Stimulated activated CD4-positive, alpha-beta T cell treated with anti-CD3 and anti-CD28 coated beads, Interleukin-4, amount 100 ng/mL, for 4 hours (primary cell): ENCODE results near the gene GAS6.

ENCODE experiments used
- DNase-seq, 2 experiments: peaks; one replicate each; pipeline ENCODE4 v3.0.0-alpha.2; 2020

GAS6 gene

DNA sequence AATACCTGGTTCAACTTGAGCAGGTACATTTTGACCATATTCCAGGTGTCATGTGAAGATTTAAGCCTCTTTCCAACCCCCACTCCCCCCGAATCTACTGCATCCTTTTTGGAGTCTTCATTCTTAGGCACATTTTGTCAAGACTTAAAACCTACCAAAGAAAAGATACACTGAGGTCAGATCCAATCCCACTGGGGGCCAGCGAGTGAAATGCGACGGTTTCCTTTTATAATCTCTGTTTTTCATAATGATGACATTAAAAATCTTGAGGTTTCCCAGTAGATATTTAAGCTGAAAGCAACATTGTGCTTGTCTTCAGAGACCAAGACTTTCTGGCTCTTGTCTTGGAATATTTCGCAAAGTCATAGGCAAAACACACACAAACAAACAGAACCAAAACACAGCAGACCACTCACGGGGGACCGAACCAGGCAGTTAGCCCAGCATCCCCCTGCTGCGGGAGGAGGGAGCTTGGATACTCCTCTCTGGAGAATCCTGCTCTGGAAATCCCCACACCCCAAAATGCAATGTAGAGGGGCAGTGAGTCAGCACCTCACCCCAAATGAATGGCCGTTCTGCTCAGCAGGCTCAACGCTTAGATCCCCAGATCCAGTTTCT is 506 bp upstream of the GAS6 start:
- no peak for DNase-seq

DNA sequence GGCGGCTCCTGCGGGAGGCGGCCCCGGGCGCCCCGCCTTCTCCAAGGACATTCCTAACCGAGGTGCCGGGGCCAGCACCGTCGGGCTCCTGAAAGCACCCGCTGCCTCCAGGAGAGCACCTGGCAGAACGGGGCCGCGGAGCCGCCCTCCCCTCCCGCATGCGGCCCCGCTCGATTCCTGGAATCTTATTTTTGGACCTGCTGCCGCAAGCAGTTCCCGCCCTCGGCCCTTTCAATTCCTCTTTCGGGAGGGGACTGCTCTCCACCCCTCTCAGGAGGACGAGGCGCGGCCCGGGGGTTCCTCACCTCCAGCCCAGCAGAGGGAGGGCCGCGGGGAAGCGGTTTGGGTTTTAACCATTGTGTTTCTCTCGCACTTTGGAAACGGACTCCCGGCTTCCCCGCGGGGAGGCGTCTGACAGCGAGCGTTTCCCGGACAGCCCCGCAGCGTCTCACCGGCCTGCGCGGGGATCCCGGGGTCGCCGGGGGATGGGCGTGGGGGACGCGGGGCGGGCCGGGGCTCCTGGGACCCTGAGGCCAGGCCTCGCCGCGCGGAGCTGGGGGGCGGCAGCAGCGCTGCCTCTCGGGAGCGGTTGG is 849 bp downstream of the GAS6 start:
- DNase-seq = no peak

DNA sequence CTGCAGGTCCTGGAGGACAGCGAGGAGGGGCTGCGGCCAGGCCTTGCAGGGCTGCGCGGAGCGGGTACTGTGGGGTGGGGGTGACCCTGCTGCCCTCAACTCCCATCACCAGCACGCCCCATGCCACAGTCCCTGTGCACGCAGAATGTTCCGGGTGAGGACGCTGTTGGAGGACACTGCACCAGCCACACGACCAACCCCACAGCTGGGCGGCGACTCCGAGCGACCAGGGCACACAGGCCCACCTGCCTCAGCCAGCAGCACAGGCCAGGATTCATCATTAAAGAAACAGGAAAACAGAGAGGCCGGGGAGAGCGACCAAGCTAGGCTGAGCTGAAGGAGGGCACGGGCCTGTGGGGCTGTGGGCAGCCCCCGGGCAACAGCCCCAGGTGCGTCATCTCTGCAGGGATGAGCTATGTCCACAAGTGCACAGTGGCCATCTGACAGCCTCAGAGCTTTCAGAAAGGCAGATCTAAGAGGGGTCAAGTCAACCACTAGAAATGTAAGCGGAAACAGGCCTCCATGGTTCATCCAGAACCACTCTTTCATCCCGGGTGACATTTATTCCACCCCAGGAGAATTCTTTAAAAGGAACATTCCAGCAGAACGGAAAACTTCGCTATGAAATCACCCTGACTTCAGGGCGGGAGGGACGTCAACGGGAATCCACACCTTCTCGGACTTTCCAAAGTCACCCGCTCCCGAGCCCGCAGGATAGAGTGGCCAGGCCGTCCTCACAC is 1.5 kb downstream of the GAS6 start:
- DNase-seq = no peak

DNA sequence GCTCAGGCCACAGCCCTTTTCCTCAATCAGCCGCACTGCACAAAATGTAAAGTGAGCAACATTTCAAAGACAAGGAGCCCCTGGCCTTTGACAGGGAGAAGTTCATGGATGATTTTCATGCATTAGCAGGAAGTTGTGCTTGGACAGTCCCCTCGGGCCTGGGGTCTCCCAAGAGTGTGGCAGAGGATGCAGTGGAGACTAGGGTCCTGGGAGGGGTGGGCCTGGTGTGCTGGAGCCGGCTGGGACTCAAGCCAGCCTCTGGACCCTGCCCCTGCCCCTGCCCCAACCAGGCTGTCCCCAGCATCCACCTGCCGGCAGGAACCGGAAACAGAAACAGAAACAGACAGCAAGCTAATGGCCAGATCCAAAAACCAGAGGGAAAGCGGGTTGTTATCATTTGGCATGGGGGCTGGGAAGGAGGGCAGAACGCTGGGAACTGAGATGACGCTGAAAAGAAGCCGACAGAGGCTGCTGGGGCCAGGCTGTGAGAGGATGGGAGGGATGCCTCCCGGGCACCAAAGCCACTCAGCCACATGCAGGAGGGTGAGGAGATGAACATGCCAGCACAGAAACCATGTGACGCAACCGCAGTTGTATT is 2.3 kb downstream of the GAS6 start:
- no peak for DNase-seq

DNA sequence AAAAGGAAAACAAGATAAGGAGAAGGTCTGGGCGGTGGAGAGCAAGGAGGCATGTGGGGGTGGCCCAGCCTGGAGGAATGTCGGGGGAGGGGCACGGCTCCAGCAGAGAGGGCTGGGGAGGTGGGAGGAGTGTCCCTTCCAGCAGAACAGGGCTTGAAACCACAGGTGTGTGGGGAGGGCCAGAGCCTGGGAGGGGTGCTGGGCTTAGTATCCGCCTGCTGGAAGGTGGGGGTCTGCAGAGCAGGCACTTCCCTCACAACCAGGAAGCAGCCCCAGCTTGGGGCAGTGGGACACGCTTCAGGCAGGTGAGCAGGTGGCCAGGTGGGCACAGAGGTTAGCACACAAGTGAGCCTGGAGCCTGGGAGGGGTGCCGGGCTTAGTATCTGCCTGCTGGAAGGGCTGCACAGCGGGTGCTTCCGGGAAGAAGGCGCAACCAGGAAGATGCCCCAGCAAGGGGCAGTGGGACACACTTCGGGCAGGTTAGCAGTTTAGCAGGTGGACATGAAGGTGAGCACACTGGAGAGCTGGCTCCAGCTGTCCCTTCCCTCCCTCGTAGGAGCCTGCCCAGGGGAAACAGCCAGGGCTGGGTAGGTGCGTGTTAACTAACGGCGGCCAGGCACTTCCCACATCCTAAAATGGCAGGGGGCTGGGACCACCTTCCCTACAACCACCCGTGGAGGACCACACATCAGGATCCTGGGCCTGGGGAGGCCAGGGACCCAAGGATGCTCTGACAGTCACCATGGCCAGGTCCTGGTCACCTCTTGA is 3.0 kb downstream of the GAS6 start:
- no peak for DNase-seq

DNA sequence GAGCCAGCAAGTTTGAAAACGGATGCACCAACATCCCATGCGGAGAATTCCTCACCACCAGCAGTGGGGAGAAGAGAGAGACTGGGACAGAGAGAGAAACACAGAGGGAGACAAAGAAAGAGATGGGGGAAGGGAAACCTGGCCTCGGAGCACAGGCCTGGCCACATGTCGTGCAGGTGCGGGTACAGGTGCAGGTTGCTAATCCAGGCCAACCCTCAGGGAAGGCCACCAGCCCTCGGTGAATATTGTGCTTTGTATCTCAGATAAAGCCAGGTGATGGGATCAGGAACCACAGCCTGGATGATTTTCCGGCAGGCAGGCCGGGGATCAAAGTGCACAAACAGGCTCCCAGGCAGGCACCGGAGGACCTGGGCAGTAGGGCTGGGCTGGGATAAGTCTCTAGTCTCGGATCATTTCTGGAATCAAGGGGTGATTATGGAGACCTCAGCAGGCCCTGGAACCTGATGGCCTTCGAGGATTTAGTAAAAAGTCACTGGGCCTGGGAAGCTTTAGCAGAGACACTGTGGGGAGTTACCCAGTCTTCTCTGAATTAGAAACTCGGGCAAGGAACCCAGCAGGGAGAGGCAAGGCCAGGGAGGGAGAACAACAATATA is 3.7 kb downstream of the GAS6 start:
- DNase-seq = no peak

DNA sequence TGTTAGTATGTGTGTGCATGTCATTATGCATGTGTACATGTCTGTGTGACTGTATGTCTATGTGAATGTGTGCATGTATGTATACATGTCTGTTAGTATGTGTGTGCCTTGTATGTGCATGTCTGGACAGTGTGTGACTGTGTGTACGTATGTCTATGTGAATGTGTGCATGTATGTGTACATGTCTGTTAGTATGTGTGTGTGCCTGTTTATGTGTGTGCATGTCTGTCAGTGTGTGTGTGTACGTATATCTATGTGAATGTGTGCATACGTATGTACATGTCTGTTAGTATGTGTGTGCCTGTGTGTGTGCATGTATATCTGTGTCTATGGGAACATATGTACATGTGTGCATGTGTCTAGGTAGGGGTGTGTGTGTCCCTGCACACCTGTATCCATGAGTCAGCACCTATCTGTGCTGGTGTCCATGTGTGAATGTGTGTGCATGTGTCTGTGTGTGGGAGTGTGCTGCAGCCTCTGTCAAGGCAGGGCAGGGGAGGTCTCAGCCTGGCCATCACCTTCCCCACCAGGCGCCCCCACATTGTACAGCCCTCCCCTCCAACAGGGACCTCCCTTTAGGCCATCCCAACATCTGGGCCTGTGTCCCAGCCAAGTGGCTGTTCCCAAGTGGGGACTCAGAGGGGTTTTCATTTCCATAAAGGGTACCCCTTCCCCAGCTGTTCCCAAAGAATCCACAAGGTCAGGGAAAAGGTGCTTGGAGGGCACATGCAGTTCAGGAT is 4.4 kb downstream of the GAS6 start:
- DNase-seq = no peak

DNA sequence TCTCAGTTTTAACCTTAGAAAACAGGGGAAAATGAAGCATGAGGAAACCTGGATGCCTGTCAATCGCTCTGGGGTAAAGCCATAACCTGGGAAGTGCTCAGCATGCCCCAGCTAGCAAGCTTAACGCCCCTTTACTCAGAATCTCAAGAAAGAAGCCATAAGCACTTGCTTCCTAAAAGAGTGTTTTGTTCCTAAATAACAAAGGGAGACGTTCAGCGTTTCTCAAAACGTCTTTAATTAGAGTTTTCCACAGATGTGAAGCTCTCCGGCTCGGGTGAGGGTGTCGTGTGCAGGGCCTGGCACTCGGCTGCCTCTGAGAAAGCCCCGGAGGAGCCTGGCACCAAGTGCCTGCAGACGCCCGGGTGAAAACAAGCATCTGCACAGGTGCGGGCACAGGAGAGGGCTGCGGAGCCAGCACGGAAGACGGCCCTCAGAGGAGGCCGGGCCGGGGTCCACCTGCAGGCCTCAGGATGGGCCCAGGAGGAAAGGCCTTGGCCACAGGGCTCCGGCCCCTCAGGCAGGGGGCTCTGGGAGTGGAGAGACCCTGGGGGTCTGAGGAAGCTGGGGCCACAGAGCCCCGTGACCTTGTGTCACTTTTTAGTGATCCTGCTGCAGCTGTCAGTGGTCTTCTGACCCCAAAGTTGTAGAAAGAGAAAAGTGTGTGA is 6.2 kb downstream of the GAS6 start:
- no peak for DNase-seq

DNA sequence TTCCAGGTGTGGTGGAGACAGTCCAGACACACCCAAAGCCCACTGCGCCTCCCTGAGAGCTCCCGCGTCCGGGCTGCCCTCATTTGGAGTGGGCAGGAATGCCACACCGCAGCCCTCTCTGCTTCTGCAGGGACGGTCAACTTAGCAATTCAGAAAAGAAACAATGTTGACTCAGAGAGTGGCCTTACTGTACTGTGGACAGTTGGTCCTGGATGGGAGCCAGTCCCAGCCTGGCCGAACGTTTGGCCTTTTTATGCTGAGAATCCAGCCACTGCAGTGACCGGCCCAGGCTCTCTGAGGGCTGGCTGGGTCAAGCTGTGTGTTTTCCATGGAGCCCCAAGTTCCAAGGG is 7.2 kb downstream of the GAS6 start:
- DNase-seq = no peak

DNA sequence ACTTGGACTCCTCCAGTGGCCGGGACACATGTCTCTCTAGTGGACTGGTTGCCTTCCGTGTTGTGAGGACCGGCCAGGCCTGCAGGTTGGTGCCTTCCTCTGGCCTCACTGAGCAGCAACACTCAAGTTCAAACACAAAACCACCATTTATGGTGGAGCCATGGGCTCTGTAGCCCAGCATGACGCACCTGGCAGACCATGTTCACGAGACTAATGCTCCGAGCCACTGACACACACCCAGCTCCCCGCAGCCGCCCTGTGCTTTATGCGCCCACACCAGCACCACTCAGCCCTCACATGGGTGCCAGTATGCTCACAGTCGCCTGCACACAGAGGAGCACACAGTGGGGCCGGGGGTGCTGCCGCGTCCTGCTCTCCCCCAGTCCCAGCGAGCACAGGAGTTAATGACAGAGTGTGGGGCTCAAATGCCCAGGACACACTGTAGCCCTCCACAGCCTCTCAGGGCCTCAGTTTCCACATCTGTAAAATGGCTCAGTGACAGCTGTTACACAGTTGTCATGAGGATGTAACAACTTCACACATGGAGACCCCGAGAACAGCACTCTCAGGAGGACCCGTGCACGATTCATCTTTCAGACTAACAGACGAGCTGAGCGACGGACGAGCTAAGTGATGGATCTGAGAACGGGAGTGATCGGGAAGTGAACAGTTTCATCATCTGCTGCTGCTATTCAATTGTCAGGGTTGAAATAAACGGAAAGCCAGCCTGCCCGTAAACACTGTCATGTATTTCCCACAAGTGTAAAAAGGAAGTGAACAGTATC is 7.8 kb downstream of the GAS6 start:
- DNase-seq = no peak

DNA sequence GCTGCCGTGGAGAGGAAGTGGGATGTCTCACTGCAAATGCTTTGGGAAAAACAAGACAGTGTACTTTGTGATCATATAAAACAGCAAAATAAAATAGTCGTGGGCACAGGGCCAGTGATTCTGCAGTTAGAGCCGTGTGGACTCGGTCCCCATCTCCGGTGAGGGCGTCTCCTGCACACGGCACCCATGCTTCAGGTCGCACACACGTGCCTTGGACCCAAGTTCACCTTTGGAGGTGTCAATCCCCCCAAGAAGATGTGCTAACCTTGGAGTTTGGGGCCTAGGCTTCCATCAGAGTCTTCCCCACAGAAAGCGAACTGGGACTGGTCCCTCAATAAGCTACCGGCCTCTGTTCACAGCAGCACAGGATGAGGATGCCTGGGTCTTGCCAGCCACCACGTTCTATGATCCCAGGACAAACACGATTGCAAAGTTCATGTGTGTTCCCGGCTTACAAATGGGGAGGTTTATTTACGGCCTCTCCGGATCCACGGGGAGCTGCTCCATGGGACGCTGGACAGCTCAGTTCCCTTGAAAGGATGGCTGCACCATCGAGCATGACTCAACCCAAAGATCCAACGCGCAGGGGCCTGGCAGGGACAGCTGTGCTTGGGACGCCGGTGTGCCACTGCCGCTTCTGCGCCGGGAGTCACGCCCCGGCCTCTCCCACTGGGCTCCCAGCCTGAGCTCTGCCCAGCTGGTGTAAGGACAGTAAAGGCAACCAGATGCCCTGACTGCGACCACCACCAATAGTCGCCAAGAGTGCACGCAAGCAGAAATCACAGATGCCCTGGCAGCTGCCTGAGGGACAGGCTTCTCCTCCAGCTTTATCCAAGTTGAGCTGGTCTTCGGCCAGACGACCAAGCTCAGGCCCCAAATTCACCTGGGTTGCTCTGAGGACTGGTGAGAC is 8.6 kb downstream of the GAS6 start:
- no peak for DNase-seq

DNA sequence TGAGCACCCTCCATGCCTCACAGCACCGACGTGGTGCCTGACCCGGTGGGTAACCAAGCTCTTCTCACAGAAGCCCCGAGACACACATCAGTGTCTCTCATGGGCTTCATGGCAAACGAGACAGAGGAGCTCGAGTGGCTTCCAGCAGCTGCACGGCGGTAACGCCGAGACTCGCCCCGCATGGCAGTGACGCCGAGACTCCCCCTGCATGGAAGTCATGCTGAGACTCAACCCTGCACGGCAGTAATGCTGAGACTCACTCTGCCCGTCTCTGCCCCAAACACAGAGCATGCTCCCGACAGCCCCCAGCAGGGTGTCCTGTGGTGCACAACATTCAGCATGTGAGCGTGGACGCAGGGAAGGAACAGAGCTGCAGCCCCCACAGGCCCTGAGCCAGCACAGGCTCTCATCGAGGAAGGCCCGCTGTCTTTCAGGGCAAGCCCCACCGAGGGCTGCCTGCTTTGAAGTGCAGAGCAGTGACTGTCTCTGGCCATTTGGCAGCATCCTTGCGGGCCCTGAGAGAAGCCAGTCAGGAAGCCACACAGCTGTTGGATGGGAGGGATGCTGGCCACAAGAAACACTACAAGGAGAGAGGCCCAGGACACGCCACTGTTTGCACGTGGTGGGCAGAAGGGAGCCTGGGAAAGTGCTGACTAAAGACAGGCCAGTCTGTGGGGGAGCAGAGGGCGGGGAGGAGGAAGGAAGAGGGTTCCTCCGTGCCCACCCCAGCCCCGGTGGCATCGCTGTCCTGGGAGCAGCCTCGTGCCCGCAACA is 9.5 kb downstream of the GAS6 start:
- no peak for DNase-seq

DNA sequence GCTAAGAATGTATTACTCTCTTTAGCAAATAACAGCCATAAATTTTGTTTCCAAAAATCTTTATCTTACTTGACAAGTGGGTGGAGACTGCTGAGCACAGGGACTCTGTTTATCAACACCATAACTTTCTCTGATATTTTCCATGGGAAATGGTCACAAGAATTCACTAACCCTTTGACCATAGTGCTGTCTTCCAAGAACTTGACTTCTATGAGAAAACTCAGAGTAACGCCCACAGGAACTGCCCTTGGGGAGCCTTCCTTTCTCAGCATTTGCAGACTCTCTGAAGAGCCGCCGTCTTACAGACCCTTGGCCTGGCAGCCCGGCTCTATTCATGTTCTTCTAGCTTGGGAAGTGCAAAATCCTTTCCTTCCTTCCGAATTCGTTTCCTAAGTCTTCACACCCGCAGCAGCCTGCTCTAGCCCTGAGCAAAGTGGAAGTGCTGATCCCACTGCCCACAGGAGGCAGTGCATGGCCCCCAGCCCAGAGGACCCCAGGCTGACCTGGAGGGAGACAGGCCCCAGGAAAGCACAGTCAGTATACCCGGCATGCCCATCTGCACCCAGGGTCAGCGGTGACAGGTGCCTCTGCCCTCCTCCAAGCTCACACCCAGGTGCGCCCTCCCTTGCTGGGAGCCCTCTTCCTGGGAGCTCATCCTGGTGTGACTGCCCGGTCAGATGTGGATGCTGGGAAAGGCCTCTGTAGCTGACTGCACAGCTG is 10.2 kb downstream of the GAS6 start:
- no peak for DNase-seq

DNA sequence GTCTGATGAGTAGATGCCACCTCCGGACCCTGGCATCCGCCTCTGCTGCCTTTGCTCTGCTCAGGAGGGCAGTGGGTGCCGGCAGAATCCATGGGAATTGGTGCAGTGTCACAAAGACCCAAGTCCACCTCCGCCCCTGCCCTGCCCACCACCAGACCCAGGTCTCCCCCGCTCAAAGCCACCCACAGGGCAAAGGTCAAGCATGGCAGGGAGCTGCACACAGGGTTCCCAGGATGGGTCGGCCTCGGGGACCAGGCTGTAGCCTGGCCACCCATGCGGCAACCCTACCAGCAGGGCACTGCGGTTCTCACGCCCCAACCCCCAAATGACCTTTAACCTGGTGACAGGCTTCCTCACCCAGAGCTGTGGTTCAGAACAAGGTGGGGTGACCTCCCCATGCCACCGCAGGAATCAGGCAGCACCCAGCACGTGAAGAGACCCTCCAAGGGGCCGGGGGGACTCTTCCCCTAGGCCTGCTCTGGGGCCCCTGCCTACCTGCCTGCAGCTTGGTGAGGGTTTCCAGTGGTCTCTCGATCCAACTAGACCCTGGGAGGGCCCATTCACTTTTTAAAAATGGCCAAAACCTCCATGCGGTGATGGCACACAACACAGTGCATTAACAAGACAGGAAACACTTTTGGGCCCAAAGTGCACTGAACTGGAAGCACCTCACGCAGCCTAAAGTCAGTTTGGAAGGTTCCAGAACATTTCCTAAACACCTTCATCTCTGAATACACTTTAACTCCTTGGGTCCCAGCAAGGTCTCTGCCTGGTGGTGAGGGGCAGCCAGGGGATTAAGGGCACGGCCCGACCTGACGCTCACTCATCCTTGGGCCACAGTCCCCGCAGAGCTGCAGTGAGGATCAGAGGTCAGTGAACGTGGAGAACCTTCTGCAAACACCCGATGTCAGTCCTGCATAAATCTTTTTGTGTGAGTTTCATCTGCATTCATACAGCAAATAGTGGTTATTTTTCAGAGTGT is 11.0 kb downstream of the GAS6 start:
- no peak for DNase-seq

DNA sequence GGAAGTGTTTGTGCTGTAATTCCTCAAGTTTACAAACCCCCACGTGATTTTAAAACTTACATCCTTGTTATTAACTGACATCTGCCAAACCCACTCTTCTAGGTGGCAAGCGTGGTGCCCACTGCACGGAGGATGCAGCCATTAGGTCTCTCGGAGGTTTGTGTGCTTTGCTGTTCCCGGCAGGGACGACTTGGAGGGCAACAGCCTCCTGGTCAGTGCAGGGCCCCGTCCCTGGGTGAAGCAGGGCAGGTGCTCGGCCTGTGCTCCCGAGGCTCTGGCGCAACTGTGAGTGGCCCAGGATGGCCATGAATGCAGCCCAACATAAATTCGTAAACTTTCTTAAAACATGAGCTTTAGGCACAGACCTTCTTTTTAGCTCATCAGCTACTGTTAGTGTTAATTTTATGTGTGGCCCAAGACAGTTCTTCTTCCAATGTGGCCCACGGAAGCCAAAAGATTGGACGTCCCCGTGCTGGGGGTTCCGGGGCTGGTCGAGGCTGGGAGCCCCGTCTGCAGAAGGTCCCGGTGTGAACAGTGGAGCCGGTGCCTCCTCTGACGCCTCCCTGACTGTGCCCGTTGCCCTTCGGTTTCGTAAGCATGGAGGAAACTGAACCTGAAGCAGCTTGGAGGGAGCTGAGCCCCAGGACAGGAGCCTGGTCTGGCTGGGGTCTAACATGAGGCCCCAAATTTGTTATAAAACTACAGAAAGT is 11.9 kb downstream of the GAS6 start:
- DNase-seq = no peak

DNA sequence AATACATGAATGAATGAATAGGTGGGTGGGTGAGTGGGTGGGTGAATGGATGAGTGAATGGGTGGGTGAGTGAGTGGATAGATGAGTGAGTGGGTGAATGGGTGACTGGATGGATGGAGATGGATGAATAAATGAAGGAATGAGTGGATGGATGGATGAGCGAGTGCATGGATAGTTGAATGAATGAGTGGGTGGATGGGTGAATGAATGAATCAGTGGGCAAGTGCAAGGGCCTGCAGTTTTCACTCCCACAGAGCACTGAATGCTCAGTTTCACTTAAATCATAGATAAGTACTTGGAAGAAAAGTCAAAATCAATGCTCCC is 12.4 kb downstream of the GAS6 start:
- DNase-seq = no peak
